ENCODE data around the gene PAWR. TPM values are rescaled to one million over a fixed set of nuclear protein-coding genes. Genes with fewer than 3 reads are reported as not detected.

The PAWR gene
- total RNA-seq, 4 donors from 2014 or later: 28.6 to 48.0 (median 36.4) TPM

- no peak for TF ChIP-seq CTCF (IDR thresholded peaks at IDR 0.05)
- DNase-seq (ENCODE audit: low spot score): no peak
These were observed 70.7 kb downstream of the PAWR start for GRCh38 chr12:79619872-79620562.

GRCh38 chr12:79618848-79619404 is 71.8 kb downstream of the PAWR start:
- DNase-seq (ENCODE audit: low spot score) (no peak), ATAC-seq (ENCODE audit: low FRiP score) (no peak)
- TF ChIP-seq CTCF (IDR thresholded peaks at IDR 0.05): no peak

More at GRCh38 chr12:79619872-79620562, 70.7 kb downstream of the PAWR start:
- no peak for ATAC-seq (ENCODE audit: low FRiP score)

- no peak for TF ChIP-seq CTCF (IDR thresholded peaks at IDR 0.05)
These were observed 73.1 kb downstream of the PAWR start for GRCh38 chr12:79617696-79618095.

GRCh38 chr12:79615596-79616560 is 74.9 kb downstream of the PAWR start:
- no peak for TF ChIP-seq CTCF (IDR thresholded peaks at IDR 0.05)
- DNase-seq (ENCODE audit: low spot score) (no peak), ATAC-seq (ENCODE audit: low FRiP score) (no peak)

More at GRCh38 chr12:79617696-79618095, 73.1 kb downstream of the PAWR start:
- ATAC-seq (ENCODE audit: low FRiP score) (no peak), DNase-seq (ENCODE audit: low spot score) (no peak)

- no peak for TF ChIP-seq CTCF (IDR thresholded peaks at IDR 0.05)
- ATAC-seq (ENCODE audit: low FRiP score): no peak
- DNase-seq (ENCODE audit: low spot score): no peak
These were observed 76.0 kb downstream of the PAWR start for GRCh38 chr12:79614730-79615129.

GRCh38 chr12:79601908-79602307 is 88.9 kb downstream of the PAWR start:
- ATAC-seq (ENCODE audit: low FRiP score) (no peak), DNase-seq (ENCODE audit: low spot score) (no peak)
- TF ChIP-seq CTCF (IDR thresholded peaks at IDR 0.05): no peak
